NCI-H526 treated with DMSO at 0.1 percent for 48 hours (cell line): ENCODE data around the gene RBMS1.

Experiments used
- DNase-seq: peaks from one replicate; lab custom pipeline; 2025; lab: John Stamatoyannopoulos, UW

Gene RBMS1

GRCh38 chr2:160331258-160332025 is 162.2 kb downstream of the RBMS1 start:
- no peak for DNase-seq

GRCh38 chr2:160328811-160329527 is 164.6 kb downstream of the RBMS1 start:
- no peak for DNase-seq

- no peak for DNase-seq
Measured at GRCh38 chr2:160326786-160327185, 166.8 kb downstream of the RBMS1 start.

GRCh38 chr2:160325418-160325817 is 168.2 kb downstream of the RBMS1 start:
- no peak for DNase-seq

GRCh38 chr2:160324917-160325316 is 168.7 kb downstream of the RBMS1 start:
- no peak for DNase-seq

- DNase-seq = peak; percentile 6
Measured at GRCh38 chr2:160324161-160324800, 169.3 kb downstream of the RBMS1 start.

GRCh38 chr2:160322320-160322719 is 171.3 kb downstream of the RBMS1 start:
- no peak for DNase-seq

GRCh38 chr2:160321006-160321405 is 172.6 kb downstream of the RBMS1 start:
- no peak for DNase-seq

- DNase-seq = no peak
Measured at GRCh38 chr2:160319700-160320099, 173.9 kb downstream of the RBMS1 start.

- DNase-seq = no peak
Measured at GRCh38 chr2:160318218-160318617, 175.4 kb downstream of the RBMS1 start.

- DNase-seq = no peak
Measured at GRCh38 chr2:160317181-160318099, 176.2 kb downstream of the RBMS1 start.

- no peak for DNase-seq
Measured at GRCh38 chr2:160315337-160315736, 178.3 kb downstream of the RBMS1 start.

GRCh38 chr2:160310118-160310828 is 183.3 kb downstream of the RBMS1 start:
- peak; percentile 23 for DNase-seq

GRCh38 chr2:160309585-160309984 is 184.0 kb downstream of the RBMS1 start:
- DNase-seq = no peak

GRCh38 chr2:160308915-160309314 is 184.7 kb downstream of the RBMS1 start:
- no peak for DNase-seq

- no peak for DNase-seq
Measured at GRCh38 chr2:160308476-160308875, 185.1 kb downstream of the RBMS1 start.

- no peak for DNase-seq
Measured at GRCh38 chr2:160306985-160307384, 186.6 kb downstream of the RBMS1 start.

- DNase-seq = no peak
Measured at GRCh38 chr2:160305081-160305750, 188.4 kb downstream of the RBMS1 start.

- DNase-seq = no peak
Measured at GRCh38 chr2:160303527-160303926, 190.1 kb downstream of the RBMS1 start.

GRCh38 chr2:160303076-160303475 is 190.5 kb downstream of the RBMS1 start:
- DNase-seq = no peak

GRCh38 chr2:160301420-160301819 is 192.2 kb downstream of the RBMS1 start:
- no peak for DNase-seq
